22Rv1 (cell line): ENCODE data around the gene ATP11A.

Source experiments
- CTCF ChIP-seq: fragments of 450-650 bp; IDR thresholded peaks from 2 replicates; pipeline ENCODE4 v1.5.1; 2017; ENCODE audit warnings: mild to moderate bottlenecking
- ZFX ChIP-seq: fragments of 450-650 bp; IDR thresholded peaks from 2 replicates; pipeline ENCODE4 v1.6.1; 2017; ENCODE audit warnings: antibody characterized with exemption, borderline replicate concordance

GRCh38 chr13:112893207-112893569 lies 203.3 kb downstream of the ATP11A start:
- TF ChIP-seq CTCF (no peak), ZFX (no peak)
